Kidney (tissue), 14 donors: ENCODE data around the gene CD44. TPM values are rescaled to one million over a fixed set of nuclear protein-coding genes. Genes with fewer than 3 reads are reported as not detected.

ENCODE experiments used
- DNase-seq, 5 donors: peaks; one replicate each; pipeline ENCODE4 v3.0.0-alpha.2; 2013 to 2020
- FAIRE-seq: peaks from 2 replicates; lab custom pipeline; 2012; peaks lifted over from hg19 to GRCh38; lab: Jason Lieb, UNC
- H3K27ac ChIP-seq, 2 donors: one replicate each; pipeline ENCODE4 v1.7.0; 2013; ENCODE audit warnings: low read depth in 2 of 2, low read length in 2 of 2, inconsistent platforms in 1 of 2
- H3K27me3 ChIP-seq: one replicate; pipeline ENCODE4 v1.7.1; 2013; ENCODE audit warnings: low read length, inconsistent platforms; ENCODE audit not compliant: control insufficient read depth, insufficient read depth
- H3K36me3 ChIP-seq, 3 donors: one replicate each; pipeline versions ENCODE4 v1.7.0 to v1.7.1; 2013; ENCODE audit warnings: low read length in 3 of 3, control low read depth in 1 of 3, inconsistent platforms in 1 of 3; ENCODE audit not compliant: insufficient read depth in 3 of 3, control insufficient read depth in 2 of 3
- H3K4me1 ChIP-seq, 3 donors: one replicate each; pipeline versions ENCODE4 v1.7.0 to v1.7.1; 2013; ENCODE audit warnings: low read length in 3 of 3, inconsistent platforms in 1 of 3, low read depth in 1 of 3; ENCODE audit not compliant: control insufficient read depth in 2 of 3, insufficient read depth in 2 of 3
- H3K4me3 ChIP-seq, 3 donors: one replicate each; pipeline versions ENCODE4 v1.7.0 to v1.8.1; 2013; ENCODE audit warnings: low read length in 3 of 3, control low read depth in 1 of 3, inconsistent platforms in 1 of 3
- H3K9ac ChIP-seq, 3 donors: one replicate each; pipeline versions ENCODE4 v1.7.0 to v1.7.1; 2013; ENCODE audit warnings: low read length in 3 of 3, control low read depth in 1 of 3, inconsistent platforms in 1 of 3
- H3K9me3 ChIP-seq, 3 donors: one replicate each; pipeline versions ENCODE4 v1.7.0 to v1.7.1; 2013; ENCODE audit warnings: low read length in 3 of 3, control low read depth in 1 of 3, inconsistent platforms in 1 of 3; ENCODE audit not compliant: control insufficient read depth in 2 of 3, insufficient read depth in 1 of 3
- intact Hi-C: fragments of 100-400 bp; cut with DNase I; formaldehyde crosslinking; loops from one replicate; pipeline ENCODE4 v1.11.1; 2022
- polyA plus RNA-seq: library from polyadenylated mRNA; stranded (reverse); fragments of 350-450 nt; fragmentation: Illumina TruSeq; extraction: RNeasy Lipid Tissue Mini Kit (QIAGEN cat#74804); gene quantifications from one replicate; pipeline ENCODE4 v1.2.3, GENCODE V29; 2014; ENCODE audit warnings: low read depth, low replicate concordance; ENCODE audit not compliant: insufficient read depth
- total RNA-seq: library from RNA; stranded (reverse); fragmentation: NEBNext Ultra II Directional; extraction: Animal tissue kit (Norgen Biotek cat#: 25700); gene quantifications from one replicate; pipeline ENCODE4 v1.2.1, GENCODE V29; 2021
- TF ChIP-seq, protein P1 (sequence below): IDR thresholded peaks from 3 replicates; pipeline ENCODE4 v1.5.1; 2012; ENCODE audit warnings: mild to moderate bottlenecking, moderate library complexity, borderline replicate concordance; ENCODE audit not compliant: insufficient read depth; ENCODE audit errors: extremely low read depth
- donor health status: control.
- donor health status: control.
- donor health status: control.
- donor health status: control.
- donor health status: control.
- donor health status: DM: yes; HTN: yes; CAD: no.
- donor health status: Normal renal cell carcinoma (clear cell type).

The CD44 gene
- total and polyA plus RNA-seq, 2 donors from 2014 or later = 13.8 to 235 TPM

DNA sequence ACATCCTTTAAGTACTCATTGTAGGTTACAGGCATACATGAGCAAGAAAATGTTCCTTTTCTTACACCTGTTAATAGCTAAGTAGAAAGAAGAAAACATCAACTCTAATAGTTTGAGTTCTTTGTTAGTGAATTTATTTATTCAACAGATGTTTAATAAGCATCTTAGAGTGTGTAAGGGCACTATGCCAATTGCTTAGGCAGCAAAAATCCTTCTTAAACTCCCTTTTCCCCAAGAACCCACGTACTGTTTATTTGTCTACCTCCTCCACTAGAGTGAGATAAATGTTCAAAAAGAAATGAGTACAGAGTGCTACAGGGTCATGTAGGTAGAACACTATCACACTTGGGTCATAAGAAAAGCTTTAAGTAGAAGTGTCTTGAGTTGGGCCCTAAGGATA lies 131.4 kb downstream of the CD44 start:
- H3K36me3 ChIP-seq = no peaks in the 10 kb centered on the region
- no peaks in the 10 kb centered on the region for H3K27me3 ChIP-seq
- H3K27ac ChIP-seq = no peak overlapping the region
- no peak overlapping the region for H3K4me3 ChIP-seq
- TF ChIP-seq, protein P1, sequence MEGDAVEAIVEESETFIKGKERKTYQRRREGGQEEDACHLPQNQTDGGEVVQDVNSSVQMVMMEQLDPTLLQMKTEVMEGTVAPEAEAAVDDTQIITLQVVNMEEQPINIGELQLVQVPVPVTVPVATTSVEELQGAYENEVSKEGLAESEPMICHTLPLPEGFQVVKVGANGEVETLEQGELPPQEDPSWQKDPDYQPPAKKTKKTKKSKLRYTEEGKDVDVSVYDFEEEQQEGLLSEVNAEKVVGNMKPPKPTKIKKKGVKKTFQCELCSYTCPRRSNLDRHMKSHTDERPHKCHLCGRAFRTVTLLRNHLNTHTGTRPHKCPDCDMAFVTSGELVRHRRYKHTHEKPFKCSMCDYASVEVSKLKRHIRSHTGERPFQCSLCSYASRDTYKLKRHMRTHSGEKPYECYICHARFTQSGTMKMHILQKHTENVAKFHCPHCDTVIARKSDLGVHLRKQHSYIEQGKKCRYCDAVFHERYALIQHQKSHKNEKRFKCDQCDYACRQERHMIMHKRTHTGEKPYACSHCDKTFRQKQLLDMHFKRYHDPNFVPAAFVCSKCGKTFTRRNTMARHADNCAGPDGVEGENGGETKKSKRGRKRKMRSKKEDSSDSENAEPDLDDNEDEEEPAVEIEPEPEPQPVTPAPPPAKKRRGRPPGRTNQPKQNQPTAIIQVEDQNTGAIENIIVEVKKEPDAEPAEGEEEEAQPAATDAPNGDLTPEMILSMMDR = no peak
- intact Hi-C loops = no loop called here
- H3K9me3 ChIP-seq = no peaks in the 10 kb centered on the region
- H3K9ac ChIP-seq = no peak overlapping the region
- DNase-seq (no peak), FAIRE-seq (no peak)
- H3K4me1 ChIP-seq = no peaks in the 10 kb centered on the region

DNA sequence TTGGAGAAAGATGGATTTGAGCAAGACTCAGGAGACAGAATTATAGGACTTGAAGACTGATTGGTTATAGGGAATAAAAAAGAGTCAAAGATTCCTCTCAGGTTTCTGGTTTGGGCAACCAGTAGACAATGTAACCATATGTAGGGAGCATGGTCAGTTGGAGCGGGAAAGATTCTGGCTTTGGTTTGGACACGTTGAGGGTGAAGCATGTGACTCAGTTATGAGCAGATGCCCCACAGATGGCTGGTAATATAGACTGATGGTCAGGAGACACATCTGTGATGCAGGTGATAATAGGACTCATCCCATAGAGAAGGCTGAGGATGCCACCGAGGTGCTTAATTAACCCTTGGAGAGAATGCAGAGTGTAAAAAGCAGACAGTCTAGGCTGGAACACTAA lies 132.1 kb downstream of the CD44 start:
- DNase-seq (no peak), FAIRE-seq (no peak)
- intact Hi-C loops = no loop called here
- TF ChIP-seq, protein P1 = no peak
- H3K4me1 ChIP-seq = peaks cover 0 to 2% (median 0%) of the 10 kb centered on the region in 3 donors
- no peak overlapping the region for H3K9ac ChIP-seq
- no peaks in the 10 kb centered on the region for H3K36me3 ChIP-seq
- H3K27me3 ChIP-seq = no peaks in the 10 kb centered on the region
- H3K9me3 ChIP-seq = no peaks in the 10 kb centered on the region
- no peak overlapping the region for H3K4me3 ChIP-seq
- no peak overlapping the region for H3K27ac ChIP-seq

- Histone ChIP-seq H3K27me3 (no peaks in the 10 kb centered on the region), H3K36me3 (no peaks in the 10 kb centered on the region), H3K9ac (no peak overlapping the region), H3K4me1 (peaks cover 0 to 3% (median 0%) of the 10 kb centered on the region in 3 donors), H3K9me3 (no peaks in the 10 kb centered on the region), H3K4me3 (no peak overlapping the region), H3K27ac (no peak overlapping the region)
- intact Hi-C loops = no loop called here
- FAIRE-seq (no peak), DNase-seq (no peak)
- TF ChIP-seq, protein P1 = no peak
Observed at GRCh38 chr11:35272391-35272902, 133.5 kb downstream of the CD44 start.
